Measurements from ENCODE around the gene TTC9B.

TTC9B gene

GRCh38 chr19:40217027-40217810 is 965 bp downstream of the TTC9B start:
- POLR2A ChIA-PET = no interaction called here
- TF ChIP-seq, protein P1, sequence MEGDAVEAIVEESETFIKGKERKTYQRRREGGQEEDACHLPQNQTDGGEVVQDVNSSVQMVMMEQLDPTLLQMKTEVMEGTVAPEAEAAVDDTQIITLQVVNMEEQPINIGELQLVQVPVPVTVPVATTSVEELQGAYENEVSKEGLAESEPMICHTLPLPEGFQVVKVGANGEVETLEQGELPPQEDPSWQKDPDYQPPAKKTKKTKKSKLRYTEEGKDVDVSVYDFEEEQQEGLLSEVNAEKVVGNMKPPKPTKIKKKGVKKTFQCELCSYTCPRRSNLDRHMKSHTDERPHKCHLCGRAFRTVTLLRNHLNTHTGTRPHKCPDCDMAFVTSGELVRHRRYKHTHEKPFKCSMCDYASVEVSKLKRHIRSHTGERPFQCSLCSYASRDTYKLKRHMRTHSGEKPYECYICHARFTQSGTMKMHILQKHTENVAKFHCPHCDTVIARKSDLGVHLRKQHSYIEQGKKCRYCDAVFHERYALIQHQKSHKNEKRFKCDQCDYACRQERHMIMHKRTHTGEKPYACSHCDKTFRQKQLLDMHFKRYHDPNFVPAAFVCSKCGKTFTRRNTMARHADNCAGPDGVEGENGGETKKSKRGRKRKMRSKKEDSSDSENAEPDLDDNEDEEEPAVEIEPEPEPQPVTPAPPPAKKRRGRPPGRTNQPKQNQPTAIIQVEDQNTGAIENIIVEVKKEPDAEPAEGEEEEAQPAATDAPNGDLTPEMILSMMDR (IDR thresholded peaks at IDR 0.05; ENCODE audit: control extremely low read depth, extremely low read depth, low read depth, missing control alignments) = no peak
- CTCF ChIA-PET = interaction anchor here (1.3 to 2.0 kb wide), 2 partner anchors 25 to 78 kb away, joined by 3 to 11 read pairs; no protein-coding TSS in a partner anchor
- DNase-seq (ENCODE audit: extremely low spot score) = no peak

DNA sequence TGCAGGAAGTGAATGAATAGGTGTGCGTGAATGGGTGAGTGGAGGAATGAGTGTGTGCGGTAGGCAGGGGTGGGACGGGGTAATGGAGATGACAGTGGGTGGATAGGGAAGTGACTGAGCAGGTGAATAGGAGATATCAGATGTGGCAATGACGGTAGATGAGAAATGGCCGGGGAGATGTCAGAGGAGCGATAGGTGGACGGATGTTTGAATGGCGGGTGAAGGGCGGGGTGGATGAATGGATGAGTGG is 1.5 kb downstream of the TTC9B start:
- TF ChIP-seq, protein P1 (IDR thresholded peaks at IDR 0.05; ENCODE audit: control extremely low read depth, extremely low read depth, low read depth, missing control alignments) = no peak
- POLR2A ChIA-PET = no interaction called here
- CTCF ChIA-PET = no interaction called here
- DNase-seq (ENCODE audit: extremely low spot score) = no peak

DNA sequence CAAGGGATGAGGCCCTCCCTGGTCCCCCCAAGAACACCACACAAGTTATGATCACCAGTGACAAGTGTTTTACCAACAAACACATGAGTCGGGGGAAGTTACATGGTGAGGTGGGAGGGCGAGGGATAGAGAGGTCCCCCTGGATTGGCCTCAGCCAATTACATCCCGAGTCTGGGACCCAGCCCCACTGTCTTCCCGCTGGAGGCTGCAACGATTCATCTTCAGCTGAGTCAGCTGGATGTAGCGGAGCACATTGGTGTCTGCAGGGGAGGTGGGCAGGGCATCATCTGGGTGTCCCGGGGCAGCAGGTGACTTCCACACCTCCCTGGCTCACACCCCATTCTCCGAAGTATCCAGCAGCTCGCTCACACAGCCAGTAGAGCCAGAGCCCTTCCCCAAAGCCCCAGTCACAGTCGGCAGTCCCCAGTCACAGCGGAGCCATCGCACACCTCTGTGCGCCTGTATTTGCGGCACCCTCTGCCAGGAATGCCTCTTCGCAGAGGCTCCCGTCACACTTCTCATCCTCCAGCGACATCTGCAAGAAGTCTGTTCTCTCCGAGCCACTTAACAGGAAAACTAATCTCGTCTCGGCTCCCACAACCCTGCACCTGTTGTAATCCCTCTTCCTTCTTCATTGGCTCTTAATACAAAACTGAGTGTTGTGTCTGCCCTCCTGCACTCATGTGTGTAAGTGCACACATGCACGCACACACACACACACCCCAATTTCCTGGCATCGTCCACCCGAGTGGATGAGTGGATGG is 2.0 kb downstream of the TTC9B start:
- DNase-seq (ENCODE audit: extremely low spot score) = no peak
- ChIA-PET POLR2A (no interaction called here), CTCF (no interaction called here)
- TF ChIP-seq, protein P1 (IDR thresholded peaks at IDR 0.05; ENCODE audit: control extremely low read depth, extremely low read depth, low read depth, missing control alignments) = no peak

DNA sequence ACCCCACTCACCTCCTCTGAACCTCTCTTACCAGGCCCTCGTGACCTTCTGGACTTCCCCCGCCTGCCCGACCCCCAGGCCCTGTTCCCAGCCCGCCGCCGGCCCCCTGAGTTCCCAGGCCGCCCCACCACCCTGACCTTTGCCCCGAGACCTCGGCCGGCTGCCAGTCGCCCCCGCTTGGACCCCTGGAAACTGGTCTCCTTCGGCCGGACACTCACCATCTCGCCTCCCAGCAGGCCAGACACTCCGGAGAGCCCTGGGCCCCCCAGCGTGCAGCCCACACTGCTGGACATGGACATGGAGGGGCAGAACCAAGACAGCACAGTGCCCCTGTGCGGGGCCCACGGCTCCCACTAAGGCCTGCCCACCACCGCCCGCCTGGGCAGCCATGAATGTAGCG is 3.2 kb downstream of the TTC9B start:
- DNase-seq (ENCODE audit: extremely low spot score) = no peak
- CTCF ChIA-PET = interaction anchor here (1.0 kb wide), 1 partner anchor 50 kb away, joined by 3 read pairs; no protein-coding TSS in a partner anchor
- TF ChIP-seq, protein P1 (IDR thresholded peaks at IDR 0.05; ENCODE audit: control extremely low read depth, extremely low read depth, low read depth, missing control alignments) = no peak
- POLR2A ChIA-PET = no interaction called here

- DNase-seq (ENCODE audit: extremely low spot score) = no peak
- ChIA-PET CTCF (interaction anchor here (1.0 kb wide), 1 partner anchor 49 kb away, joined by 3 read pairs; no protein-coding TSS in a partner anchor), POLR2A (no interaction called here)
- TF ChIP-seq, protein P1 (IDR thresholded peaks at IDR 0.05; ENCODE audit: control extremely low read depth, extremely low read depth, low read depth, missing control alignments) = no peak
Observed at GRCh38 chr19:40213882-40214570, 4.2 kb downstream of the TTC9B start.

DNA sequence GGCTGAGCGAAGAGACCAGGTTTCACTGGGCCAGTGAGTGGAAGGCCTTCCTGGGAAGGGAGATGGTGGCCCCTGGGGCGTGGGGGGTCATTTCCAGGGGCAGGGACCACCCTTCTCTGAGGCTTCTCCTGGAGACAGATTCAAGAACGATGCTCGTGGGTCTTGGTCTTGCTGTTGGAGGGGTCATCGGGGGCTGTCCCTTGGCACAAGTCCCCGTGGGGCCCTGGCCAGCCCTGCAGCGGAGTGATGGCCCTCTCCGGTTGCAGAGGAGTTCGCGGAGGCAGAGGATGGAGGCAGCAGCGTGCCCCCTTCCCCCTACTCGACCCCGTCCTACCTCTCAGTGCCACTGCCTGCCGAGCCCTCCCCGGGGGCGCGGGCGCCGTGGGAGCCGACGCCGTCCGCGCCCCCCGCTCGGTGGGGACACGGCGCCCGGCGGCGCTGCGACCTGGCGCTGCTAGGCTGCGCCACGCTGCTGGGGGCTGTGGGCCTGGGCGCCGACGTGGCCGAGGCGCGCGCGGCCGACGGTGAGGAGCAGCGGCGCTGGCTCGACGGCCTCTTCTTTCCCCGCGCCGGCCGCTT is 4.8 kb downstream of the TTC9B start:
- ChIA-PET POLR2A (no interaction called here), CTCF (no interaction called here)
- TF ChIP-seq, protein P1 (IDR thresholded peaks at IDR 0.05; ENCODE audit: control extremely low read depth, extremely low read depth, low read depth, missing control alignments) = no peak

More for the DNA sequence above, 4.8 kb downstream of the TTC9B start:
- DNase-seq (ENCODE audit: extremely low spot score) = no peak
